ENCODE data around the gene UGT1A7.

The UGT1A7 gene

GRCh38 chr2:233819884-233820773 is 138.4 kb downstream of the UGT1A7 start:
- DNase-seq: no peak

- DNase-seq: no peak
These were observed 139.0 kb downstream of the UGT1A7 start for GRCh38 chr2:233820774-233821105.

DNA sequence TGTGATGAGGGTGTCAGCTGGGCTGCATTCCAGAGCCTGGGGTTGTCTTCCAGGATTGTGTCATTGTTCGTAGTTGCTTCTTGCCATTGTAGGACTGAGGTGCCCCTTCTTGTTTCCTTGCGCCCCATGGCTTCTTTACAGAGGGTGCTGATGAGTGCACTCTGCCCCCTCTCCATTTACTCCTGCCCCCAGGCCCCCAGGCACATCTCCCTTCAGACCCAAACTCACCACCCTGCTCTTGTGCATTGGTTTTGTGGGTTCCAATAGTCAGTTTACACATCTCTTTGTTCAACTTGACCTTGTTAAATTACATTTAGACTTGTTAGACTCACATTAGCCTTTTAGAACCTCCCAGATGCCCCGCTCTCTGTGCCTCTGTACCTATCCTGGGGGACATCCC is 139.5 kb downstream of the UGT1A7 start:
- DNase-seq: no peak

DNA sequence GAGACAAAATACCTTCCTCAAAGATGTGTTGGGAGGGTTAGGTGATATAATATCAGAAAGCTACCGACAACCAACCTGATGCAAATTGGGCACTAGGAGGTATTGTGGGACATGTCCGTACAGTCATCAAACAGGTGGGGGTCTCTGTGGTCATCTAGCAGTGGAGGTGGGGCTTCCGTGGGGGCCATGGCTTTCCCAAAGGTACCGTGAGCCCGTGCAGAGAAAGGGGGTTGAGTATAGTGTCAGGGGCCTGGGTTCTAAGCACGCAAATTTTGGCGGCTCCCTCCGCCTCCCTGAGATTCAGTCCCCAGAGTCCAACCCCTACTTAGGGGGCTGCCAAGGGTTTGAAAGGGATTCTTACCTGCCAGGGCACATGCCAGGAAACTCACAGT is 140.0 kb downstream of the UGT1A7 start:
- no peak for DNase-seq

DNA sequence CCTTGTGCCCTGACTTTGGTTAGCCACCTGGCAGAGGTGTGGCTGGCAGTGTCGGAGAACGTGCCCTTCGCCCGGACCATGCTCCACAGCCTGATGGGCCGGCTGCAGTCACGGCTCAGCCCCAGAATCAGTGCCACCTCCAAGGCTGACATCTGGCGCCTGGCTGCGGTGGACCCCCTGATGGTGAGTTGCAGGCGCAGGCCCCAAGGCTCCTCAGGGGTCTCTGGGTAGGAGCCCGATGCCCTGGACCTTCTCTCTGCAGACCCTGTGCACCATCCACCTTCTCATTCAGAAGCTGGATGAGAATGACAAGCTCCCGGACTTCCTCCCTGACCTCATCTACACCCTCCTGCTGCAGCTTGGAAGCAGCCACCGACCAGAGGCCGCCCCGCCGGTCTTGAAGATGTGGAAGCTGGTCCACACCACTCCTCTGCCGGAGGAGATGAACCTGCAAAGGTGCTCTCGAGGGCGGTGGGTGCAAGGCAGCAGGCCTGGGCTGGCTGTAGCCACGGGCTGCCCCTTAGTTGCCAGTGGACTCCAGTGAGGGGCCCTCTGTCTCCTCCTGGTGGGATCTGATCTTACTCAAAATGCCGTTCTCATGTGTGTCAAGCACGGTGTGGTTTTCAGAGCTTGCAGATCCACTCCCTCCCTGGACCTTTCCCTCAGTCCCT is 140.5 kb downstream of the UGT1A7 start:
- DNase-seq: no peak

All from activated CD4-positive, alpha-beta T cell treated with anti-CD3 and anti-CD28 coated beads, Interleukin-2, amount 50 U/mL, for 16 hours (primary cell).